Measurements from ENCODE around the gene YPEL1. TPM values are rescaled to one million over a fixed set of nuclear protein-coding genes. Genes with fewer than 3 reads are reported as not detected.

The YPEL1 gene, protein sequence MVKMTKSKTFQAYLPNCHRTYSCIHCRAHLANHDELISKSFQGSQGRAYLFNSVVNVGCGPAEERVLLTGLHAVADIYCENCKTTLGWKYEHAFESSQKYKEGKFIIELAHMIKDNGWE
- 2.2 and 6.4 TPM in 2 replicates for total RNA-seq (2014; rRNA removed; shearing (Covaris generic))

GRCh38 chr22:21735200-21736083 is at the start of gene YPEL1:
TSS of gene YPEL1 (minus strand) at chr22:21735794. CDS start at chr22:21710744, 25,050 bp downstream.
- H3K27me3 ChIP-seq (ENCODE audit: control insufficient read depth, insufficient read depth, low read length), result peaks cover 18% of the 10 kb centered on the region
- DNase-seq, result peak; percentile 100
- no peaks in the 10 kb centered on the region for H3K36me3 ChIP-seq (replicated peaks; ENCODE audit: control insufficient read depth, insufficient read depth, low read length)
- H3K4me3 ChIP-seq (ENCODE audit: insufficient read depth, low read depth, low read length), result peak within 1 kb of the TSS; percentile 72

DNA sequence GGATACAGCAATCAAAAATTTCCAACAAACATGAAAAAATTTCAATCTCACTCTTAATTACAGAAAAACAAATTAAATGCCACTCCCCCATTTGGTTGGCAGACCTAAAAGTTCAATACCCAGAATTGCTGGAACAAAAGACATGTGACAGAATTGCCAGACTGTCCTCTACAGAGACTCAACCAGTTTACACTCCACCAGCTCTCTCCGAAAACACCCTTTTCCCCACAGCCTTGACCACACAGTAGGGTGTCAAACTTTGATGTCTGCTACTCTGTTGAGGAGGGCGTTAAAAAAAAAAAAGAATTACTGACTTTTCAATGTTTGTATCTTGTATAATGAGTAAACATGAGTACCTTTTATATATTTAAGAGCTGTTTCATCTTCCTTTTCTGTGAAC is 44.7 kb upstream of the YPEL1 start:
- H3K27me3 ChIP-seq (ENCODE audit: control insufficient read depth, insufficient read depth, low read length), result no peaks in the 10 kb centered on the region
- no peak for DNase-seq
- H3K4me3 ChIP-seq (ENCODE audit: insufficient read depth, low read depth, low read length), result no peak overlapping the region
- H3K36me3 ChIP-seq (replicated peaks; ENCODE audit: control insufficient read depth, insufficient read depth, low read length), result peaks cover 3% of the 10 kb centered on the region

DNA sequence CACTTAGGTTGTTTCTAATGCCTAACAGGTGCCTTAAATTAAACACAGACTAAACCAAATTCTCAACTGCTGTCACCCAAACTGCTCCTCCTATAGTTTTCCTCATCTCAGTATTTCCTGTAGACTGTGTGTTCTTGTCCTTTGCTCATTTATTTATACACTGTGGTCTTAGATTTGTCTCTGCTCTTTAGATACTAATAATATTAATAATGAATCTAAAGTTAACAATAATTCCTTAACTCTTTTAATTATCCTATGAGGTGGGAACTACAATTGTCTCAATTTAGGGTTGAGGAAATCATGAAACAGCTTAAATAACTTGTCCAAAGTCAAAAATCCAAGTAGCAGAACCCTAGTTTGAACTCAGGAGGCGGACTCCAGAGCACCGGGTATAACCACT is 43.9 kb upstream of the YPEL1 start:
- DNase-seq, result no peak
- H3K27me3 ChIP-seq (ENCODE audit: control insufficient read depth, insufficient read depth, low read length), result no peaks in the 10 kb centered on the region
- peaks cover 2% of the 10 kb centered on the region for H3K36me3 ChIP-seq (replicated peaks; ENCODE audit: control insufficient read depth, insufficient read depth, low read length)
- H3K4me3 ChIP-seq (ENCODE audit: insufficient read depth, low read depth, low read length), result no peak overlapping the region

- no peak for DNase-seq
- Histone ChIP-seq H3K27me3 (ENCODE audit: control insufficient read depth, insufficient read depth, low read length) (no peaks in the 10 kb centered on the region), H3K36me3 (replicated peaks; ENCODE audit: control insufficient read depth, insufficient read depth, low read length) (peaks cover 2% of the 10 kb centered on the region), H3K4me3 (ENCODE audit: insufficient read depth, low read depth, low read length) (no peak overlapping the region)
These were observed 43.2 kb upstream of the YPEL1 start for GRCh38 chr22:21778705-21779363.

GRCh38 chr22:21771631-21771976 is 36.0 kb upstream of the YPEL1 start:
- Histone ChIP-seq H3K4me3 (ENCODE audit: insufficient read depth, low read depth, low read length) (no peak overlapping the region), H3K36me3 (replicated peaks; ENCODE audit: control insufficient read depth, insufficient read depth, low read length) (peaks cover 30% of the 10 kb centered on the region), H3K27me3 (ENCODE audit: control insufficient read depth, insufficient read depth, low read length) (no peaks in the 10 kb centered on the region)
- no peak for DNase-seq

- no peak for DNase-seq
- H3K27me3 ChIP-seq (ENCODE audit: control insufficient read depth, insufficient read depth, low read length), result no peaks in the 10 kb centered on the region
- no peak overlapping the region for H3K4me3 ChIP-seq (ENCODE audit: insufficient read depth, low read depth, low read length)
- peaks cover 50% of the 10 kb centered on the region for H3K36me3 ChIP-seq (replicated peaks; ENCODE audit: control insufficient read depth, insufficient read depth, low read length)
These were observed 32.8 kb upstream of the YPEL1 start for GRCh38 chr22:21768435-21768834.

DNA sequence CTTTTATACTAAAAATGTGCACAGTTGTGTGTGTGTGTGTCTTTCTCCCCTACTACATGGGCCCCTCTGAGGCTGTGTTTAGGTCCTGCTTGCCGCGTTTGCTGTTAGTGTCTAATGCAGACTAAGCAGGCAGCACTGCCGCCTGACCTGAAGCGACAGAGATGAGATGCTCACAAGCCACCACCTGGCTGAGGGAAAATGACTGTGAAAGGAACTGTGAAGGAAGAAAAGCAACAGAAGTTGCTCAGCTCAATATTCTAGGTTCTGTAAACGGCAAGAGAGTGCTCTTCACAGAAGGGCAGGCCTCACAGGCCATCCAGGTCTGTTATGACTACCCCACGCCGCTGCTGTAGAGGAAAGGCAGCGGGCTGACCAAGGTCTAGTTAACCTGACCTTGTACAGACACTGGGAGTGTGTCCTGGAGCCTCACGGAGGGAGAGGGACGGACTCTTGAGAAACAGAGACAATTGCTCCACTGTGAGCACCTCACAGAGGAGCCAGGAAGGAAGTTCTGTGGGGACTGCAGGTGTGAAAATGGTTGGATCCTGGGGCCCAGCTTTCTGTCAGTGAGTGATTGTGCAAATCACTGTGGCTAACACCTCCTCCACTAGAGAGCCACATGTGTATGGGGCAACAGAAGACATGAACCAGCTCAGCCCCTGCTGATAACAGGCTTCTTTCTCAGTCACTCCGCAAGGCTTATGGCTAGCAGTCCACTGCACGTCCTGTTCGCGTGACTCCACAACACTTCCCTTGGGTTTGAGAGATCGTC is 31.3 kb upstream of the YPEL1 start:
- DNase-seq, result no peak
- H3K27me3 ChIP-seq (ENCODE audit: control insufficient read depth, insufficient read depth, low read length), result no peaks in the 10 kb centered on the region
- H3K4me3 ChIP-seq (ENCODE audit: insufficient read depth, low read depth, low read length), result no peak overlapping the region
- H3K36me3 ChIP-seq (replicated peaks; ENCODE audit: control insufficient read depth, insufficient read depth, low read length), result peaks cover 46% of the 10 kb centered on the region

DNA sequence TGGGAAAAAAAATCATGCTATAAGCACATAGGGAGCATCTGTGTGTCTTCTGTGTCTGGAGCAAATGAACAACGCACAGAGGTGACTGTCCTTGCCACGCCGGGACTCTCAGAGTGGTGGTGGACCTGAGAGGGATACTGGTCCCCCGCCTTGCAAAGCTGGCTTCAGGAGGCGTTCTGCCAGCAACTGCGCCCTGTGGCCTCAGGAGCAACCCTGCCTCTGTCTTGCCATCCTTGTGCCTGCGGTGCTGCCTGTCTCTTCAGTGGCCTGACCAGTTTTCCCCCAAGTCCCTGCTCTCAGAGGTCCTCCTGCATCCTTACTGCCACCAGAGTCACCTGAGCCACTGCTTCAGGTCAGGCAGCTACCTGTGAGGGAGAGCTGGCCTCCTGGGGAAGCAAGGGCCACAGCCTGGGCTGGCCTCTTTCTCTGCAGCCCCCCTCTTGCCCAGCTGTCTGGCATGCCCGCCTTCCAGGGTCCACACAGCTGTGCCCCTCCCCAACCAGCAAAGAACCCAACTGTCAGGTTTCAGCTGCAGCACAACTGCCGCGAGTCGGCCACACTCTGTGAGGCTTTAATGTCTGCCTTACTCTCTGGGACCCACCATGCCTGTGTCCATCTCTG is 30.4 kb upstream of the YPEL1 start:
- H3K27me3 ChIP-seq (ENCODE audit: control insufficient read depth, insufficient read depth, low read length), result no peaks in the 10 kb centered on the region
- peaks cover 45% of the 10 kb centered on the region for H3K36me3 ChIP-seq (replicated peaks; ENCODE audit: control insufficient read depth, insufficient read depth, low read length)
- DNase-seq, result no peak
- H3K4me3 ChIP-seq (ENCODE audit: insufficient read depth, low read depth, low read length), result no peak overlapping the region

GRCh38 chr22:21764038-21764804 is 28.6 kb upstream of the YPEL1 start:
- no peak overlapping the region for H3K4me3 ChIP-seq (ENCODE audit: insufficient read depth, low read depth, low read length)
- H3K27me3 ChIP-seq (ENCODE audit: control insufficient read depth, insufficient read depth, low read length), result no peaks in the 10 kb centered on the region
- peaks cover 43% of the 10 kb centered on the region for H3K36me3 ChIP-seq (replicated peaks; ENCODE audit: control insufficient read depth, insufficient read depth, low read length)
- DNase-seq, result no peak

GRCh38 chr22:21762712-21763581 is 27.4 kb upstream of the YPEL1 start:
- Histone ChIP-seq H3K4me3 (ENCODE audit: insufficient read depth, low read depth, low read length) (no peak overlapping the region), H3K36me3 (replicated peaks; ENCODE audit: control insufficient read depth, insufficient read depth, low read length) (peaks cover 35% of the 10 kb centered on the region), H3K27me3 (ENCODE audit: control insufficient read depth, insufficient read depth, low read length) (no peaks in the 10 kb centered on the region)
- peak; percentile 11 for DNase-seq

GRCh38 chr22:21761994-21762680 is 26.5 kb upstream of the YPEL1 start:
- peaks cover 30% of the 10 kb centered on the region for H3K36me3 ChIP-seq (replicated peaks; ENCODE audit: control insufficient read depth, insufficient read depth, low read length)

DNA sequence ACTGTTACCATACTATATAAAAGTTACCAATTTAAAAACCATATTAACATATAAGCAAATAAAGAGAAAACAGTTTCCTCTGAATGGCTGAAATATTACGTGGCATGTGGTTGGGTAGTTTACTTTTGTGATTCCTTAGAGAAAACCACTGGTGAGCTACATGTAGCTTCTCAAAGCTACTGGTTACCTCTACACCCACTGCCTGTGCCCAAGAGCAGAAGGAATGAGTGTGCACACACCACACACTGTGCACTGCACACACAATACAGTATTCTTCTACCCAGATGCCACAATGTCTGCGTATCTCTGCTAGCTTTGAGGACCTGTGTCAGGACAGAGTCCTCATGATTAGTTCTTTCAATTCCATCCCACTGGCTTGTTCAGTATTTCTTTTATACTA is 25.5 kb upstream of the YPEL1 start:
- no peak for DNase-seq
- Histone ChIP-seq H3K27me3 (ENCODE audit: control insufficient read depth, insufficient read depth, low read length) (no peaks in the 10 kb centered on the region), H3K4me3 (ENCODE audit: insufficient read depth, low read depth, low read length) (no peak overlapping the region), H3K36me3 (replicated peaks; ENCODE audit: control insufficient read depth, insufficient read depth, low read length) (peaks cover 23% of the 10 kb centered on the region)

More at GRCh38 chr22:21761994-21762680, 26.5 kb upstream of the YPEL1 start:
- DNase-seq, result peak; percentile 13
- H3K27me3 ChIP-seq (ENCODE audit: control insufficient read depth, insufficient read depth, low read length), result no peaks in the 10 kb centered on the region
- no peak overlapping the region for H3K4me3 ChIP-seq (ENCODE audit: insufficient read depth, low read depth, low read length)

All from H7 (cell line).